Measurements from ENCODE around the gene GNG7. TPM values are rescaled to one million over a fixed set of nuclear protein-coding genes. Genes with fewer than 3 reads are reported as not detected.
A peak's percentile ranks its signal among the peaks of the same experiment; 100 is the strongest.
"Not testable (repeated sequence)": the region's sequence is repeated elsewhere in the genome, so short reads cannot be mapped to it uniquely, and the experiment has no call there.

The GNG7 gene
- total RNA-seq, 1 donor from 2014 or later = 5.5 TPM

DNA sequence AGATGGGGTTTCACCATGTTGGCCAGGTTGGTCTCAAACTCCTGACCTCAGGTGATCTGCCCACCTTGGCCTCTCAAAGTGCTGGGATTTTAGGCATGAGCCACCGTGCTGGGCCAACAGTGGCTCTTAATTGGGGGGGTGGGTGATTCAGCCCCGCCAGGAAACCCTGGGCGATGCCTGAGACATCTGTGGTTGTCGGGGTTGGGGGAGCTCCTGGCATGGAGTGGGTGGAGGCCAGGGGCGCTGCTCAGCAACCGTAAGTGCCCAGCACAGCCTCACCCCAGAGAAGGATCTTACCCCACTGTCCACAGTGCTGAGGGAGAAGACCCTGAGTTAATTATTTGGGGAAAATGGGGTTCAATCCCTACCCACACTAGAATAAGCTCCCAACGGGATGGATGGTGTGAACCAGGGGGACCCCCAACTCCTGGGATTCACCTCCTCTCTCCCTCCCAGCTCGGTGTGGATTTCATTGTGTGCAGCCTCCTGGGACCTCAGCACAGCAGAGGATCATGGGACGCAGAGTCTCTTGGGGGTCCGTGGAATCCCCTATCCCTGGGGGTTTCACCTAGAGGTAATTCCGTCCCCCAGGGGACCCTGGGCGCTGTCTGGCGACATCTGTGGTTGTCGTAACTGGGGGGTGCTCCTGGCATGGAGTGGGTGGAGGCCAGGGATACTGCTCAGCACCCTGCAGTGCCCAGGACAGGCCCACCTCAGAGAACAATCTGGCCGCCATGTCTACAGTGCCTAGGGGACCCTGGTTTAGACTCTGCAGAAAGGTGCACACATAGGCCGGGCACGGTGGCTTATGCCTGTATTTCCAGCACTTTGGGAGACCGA lies 157.7 kb downstream of the GNG7 start:
- Histone ChIP-seq H3K36me3 (no peaks in the 10 kb centered on the region), H3K4me1 (peaks cover 82% of the 10 kb centered on the region), H3K9me3 (no peaks in the 10 kb centered on the region), H3K27ac (peak overlapping the region; percentile 95), H3K4me3 (no peak overlapping the region), H3K27me3 (no peaks in the 10 kb centered on the region)
- TF ChIP-seq, protein P1, sequence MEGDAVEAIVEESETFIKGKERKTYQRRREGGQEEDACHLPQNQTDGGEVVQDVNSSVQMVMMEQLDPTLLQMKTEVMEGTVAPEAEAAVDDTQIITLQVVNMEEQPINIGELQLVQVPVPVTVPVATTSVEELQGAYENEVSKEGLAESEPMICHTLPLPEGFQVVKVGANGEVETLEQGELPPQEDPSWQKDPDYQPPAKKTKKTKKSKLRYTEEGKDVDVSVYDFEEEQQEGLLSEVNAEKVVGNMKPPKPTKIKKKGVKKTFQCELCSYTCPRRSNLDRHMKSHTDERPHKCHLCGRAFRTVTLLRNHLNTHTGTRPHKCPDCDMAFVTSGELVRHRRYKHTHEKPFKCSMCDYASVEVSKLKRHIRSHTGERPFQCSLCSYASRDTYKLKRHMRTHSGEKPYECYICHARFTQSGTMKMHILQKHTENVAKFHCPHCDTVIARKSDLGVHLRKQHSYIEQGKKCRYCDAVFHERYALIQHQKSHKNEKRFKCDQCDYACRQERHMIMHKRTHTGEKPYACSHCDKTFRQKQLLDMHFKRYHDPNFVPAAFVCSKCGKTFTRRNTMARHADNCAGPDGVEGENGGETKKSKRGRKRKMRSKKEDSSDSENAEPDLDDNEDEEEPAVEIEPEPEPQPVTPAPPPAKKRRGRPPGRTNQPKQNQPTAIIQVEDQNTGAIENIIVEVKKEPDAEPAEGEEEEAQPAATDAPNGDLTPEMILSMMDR (IDR thresholded peaks at IDR 0.05) = no peak
- ATAC-seq = no peak
- intact Hi-C loops (cut with DNase I) = loop anchor here (5.0 kb wide), 1 partner anchor 33 kb away; no protein-coding TSS in a partner anchor
- DNase-seq = peak; percentile 59

DNA sequence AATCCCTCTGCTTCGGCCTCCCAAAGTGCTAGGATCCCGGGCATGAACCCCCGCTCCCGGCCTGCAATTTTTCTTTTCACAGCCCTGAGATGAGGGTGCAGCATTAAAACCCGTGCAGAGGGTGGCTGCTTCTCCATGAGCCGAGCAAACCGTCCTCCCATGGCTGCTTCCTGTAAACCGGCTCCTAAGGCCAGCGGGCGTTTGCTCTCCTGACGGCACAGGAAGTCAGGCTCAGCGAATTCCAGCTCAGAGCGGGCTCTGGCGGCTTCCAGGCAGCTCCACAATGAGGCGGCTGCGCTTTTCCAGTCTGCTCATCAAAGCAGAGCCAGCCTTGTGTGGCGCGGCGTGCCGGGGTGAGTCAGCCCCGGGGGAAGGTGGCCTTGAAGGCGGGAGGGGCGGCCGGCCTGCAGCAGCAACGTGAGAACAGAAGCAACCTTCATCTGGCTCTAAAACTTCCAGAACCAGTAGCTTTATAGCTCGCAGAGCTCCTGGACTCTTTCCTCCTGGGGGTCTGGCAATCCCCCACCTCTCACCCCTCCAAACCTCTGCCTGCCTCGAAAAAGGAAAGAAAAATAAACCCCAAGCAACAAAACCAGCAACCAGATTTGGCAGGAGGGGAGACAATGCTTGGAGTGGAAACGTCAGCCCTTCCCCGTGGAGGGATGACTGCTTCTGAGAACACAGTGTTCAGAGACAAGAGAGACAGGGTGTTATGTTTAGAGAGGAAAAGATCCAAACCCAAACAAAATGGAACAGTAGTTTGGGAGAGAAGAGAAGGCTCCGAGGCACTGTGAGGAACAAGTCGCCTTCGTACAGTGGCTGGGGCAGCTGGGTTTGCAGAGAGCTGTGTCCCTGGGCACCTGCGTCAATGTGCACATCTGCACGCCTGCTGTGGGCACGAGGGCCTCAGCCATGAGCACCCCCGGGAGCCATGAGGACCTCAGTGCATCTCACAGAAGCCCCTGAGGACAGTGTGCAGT lies 158.7 kb downstream of the GNG7 start:
- Histone ChIP-seq H3K27me3 (no peaks in the 10 kb centered on the region), H3K27ac (peak overlapping the region; percentile 95), H3K4me1 (peaks cover 74% of the 10 kb centered on the region), H3K36me3 (no peaks in the 10 kb centered on the region), H3K9me3 (no peaks in the 10 kb centered on the region), H3K4me3 (peak overlapping the region; percentile 29)
- peak; percentile 82 for ATAC-seq
- peak; percentile 93 for DNase-seq
- TF ChIP-seq, protein P1 (IDR thresholded peaks at IDR 0.05) = peak; percentile 32
- intact Hi-C loops (cut with DNase I) = loop anchor here (5.0 kb wide), 1 partner anchor 34 kb away; no protein-coding TSS in a partner anchor

DNA sequence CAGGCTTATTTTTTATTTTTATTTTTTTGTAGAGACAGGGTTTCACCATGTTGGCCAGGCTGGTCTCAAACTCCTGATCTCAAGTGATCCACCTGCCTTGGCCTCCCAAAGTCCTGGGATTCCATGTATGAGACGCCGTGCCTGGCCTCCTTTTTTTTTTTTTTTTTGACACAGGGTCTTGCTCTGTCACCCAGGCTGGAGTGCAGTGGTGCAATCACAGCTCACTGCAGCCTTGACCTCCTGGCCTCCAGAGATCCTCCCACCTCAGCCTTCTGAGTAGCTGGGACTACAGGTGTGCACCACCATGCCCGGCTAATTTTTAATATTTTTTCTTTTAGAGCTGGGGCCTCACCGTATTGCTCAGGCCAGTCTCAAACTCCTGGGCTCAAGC lies 159.4 kb downstream of the GNG7 start:
- not testable (repeated sequence) for ATAC-seq, H3K9me3 ChIP-seq, H3K27me3 ChIP-seq, DNase-seq, H3K36me3 ChIP-seq
- Histone ChIP-seq H3K4me1 (peaks cover 74% of the 10 kb centered on the region), H3K4me3 (peak overlapping the region; percentile 29), H3K27ac (peak overlapping the region; percentile 95)
- intact Hi-C loops (cut with DNase I) = loop anchor here (5.0 kb wide), 1 partner anchor 34 kb away; no protein-coding TSS in a partner anchor

DNA sequence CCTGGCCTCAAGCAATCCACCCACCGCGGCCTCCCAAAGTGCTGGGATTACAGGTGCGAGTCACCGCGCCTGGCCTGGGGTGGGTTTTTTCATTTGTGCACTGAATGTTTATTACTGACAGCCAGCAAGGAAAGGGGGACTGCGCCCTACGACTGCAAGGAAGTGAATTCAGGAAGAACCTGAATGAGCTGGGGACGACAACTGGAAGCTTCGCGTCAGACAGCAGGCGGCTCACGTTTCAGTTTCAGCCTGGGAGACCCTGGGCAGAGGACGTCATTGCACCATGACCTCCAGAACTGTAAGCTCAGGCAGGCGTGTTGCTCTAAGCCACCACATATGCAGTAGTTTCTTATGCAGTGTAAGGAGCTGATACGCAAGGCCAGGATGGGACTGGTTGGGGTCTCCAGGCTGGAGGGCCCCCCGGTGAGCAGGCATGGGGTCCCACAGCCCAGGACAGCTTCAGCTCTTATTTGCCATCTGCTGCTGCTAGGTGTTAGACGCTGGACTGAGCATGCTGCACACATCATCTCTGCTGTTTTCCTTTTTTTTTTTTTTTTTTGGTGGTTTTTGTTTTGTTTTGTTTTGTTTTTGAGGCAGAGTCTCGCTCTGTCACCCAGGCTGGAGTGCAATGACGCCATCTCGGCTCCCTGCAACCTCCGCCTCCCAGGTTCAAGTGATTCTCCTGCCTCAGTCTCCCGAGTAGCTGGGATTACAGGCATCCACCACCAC lies 160.0 kb downstream of the GNG7 start:
- intact Hi-C loops (cut with DNase I) = loop anchor here (5.0 kb wide), 1 partner anchor 35 kb away; no protein-coding TSS in a partner anchor
- no peak overlapping the region for H3K4me3 ChIP-seq
- ATAC-seq = no peak

DNA sequence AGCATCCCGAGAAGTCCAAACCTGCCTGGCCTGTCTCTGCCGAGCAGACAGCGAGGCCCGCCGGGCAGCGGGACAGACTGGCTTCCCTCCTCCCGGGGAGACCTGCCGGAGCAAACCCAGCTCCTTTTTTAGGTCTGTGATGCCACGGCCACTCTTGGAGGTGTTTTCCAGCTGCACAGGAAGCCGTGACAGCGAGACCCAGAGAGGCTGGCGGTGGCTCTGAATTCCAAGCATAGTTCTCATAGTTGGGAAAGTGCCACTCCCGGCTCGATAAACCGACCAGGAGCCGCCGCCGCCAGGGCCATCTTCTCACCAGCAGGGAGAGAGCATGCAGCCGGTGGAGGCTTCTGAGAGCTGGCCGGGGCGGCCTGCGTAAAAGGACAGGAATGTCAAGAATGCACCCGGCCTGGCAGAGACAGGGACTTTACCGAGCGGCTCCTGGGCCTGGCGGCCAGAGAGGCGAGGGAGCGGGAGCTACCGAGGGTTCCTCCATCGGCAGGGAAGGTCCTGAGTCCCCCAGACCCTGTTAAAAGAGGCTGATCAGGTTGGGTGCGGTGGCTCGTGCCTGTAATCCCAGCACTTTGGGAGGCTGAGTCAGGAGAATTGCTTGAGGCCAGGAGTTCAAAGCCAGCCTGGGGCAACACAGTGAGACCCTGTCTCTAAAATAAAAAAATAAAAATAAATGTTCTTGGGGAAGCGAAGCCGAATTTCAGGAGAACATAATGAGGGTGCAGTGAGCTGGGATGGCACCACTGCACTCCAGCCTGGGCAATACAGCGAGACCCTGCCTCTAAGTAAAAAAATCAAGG lies 161.6 kb downstream of the GNG7 start:
- TF ChIP-seq, protein P1 (IDR thresholded peaks at IDR 0.05) = peak; percentile 34
- no peaks in the 10 kb centered on the region for H3K36me3 ChIP-seq
- ATAC-seq = peak; percentile 85
- H3K4me3 ChIP-seq = peak overlapping the region; percentile 1
- no peaks in the 10 kb centered on the region for H3K9me3 ChIP-seq
- H3K27me3 ChIP-seq = no peaks in the 10 kb centered on the region
- peak; percentile 94 for DNase-seq
- peak overlapping the region; percentile 95 for H3K27ac ChIP-seq
- H3K4me1 ChIP-seq = peaks cover 54% of the 10 kb centered on the region
- intact Hi-C loops (cut with DNase I) = loop anchor here (5.0 kb wide), 1 partner anchor 36 kb away; no protein-coding TSS in a partner anchor

More for the DNA sequence above, 160.0 kb downstream of the GNG7 start:
- peaks cover 71% of the 10 kb centered on the region for H3K4me1 ChIP-seq
- H3K27me3 ChIP-seq = no peaks in the 10 kb centered on the region
- no peak for DNase-seq
- TF ChIP-seq, protein P1 (IDR thresholded peaks at IDR 0.05) = no peak
- peak overlapping the region; percentile 95 for H3K27ac ChIP-seq
- H3K9me3 ChIP-seq = no peaks in the 10 kb centered on the region
- no peaks in the 10 kb centered on the region for H3K36me3 ChIP-seq

Measured in upper lobe of right lung (tissue), 1 donor.